HG03097 (cell line): ENCODE measurements around the gene ISYNA1.
"Not testable (repeated sequence)": the region's sequence is repeated elsewhere in the genome, so short reads cannot be mapped to it uniquely, and the experiment has no call there.

Source experiments
- ATAC-seq: cut with Tn5 transposase; IDR thresholded peaks from one replicate; pipeline ENCODE4 v1.9.1; 2021; ENCODE audit not compliant: unreplicated experiment, low FRiP score

ISYNA1 gene

GRCh38 chr19:18421371-18421959, 16.5 kb downstream of the ISYNA1 start:
- ATAC-seq = no peak

- ATAC-seq = no peak
Observed at GRCh38 chr19:18420930-18421329, 17.0 kb downstream of the ISYNA1 start.

- ATAC-seq = peak; percentile 11
Observed at GRCh38 chr19:18419699-18420460, 18.1 kb downstream of the ISYNA1 start.

- peak; percentile 42 for ATAC-seq
Observed at GRCh38 chr19:18419195-18419698, 18.7 kb downstream of the ISYNA1 start, which contains the start of gene SSBP4. TSS of gene SSBP4 (plus strand) at chr19:18419398. CDS start at chr19:18419649, 251 bp downstream.

GRCh38 chr19:18418483-18419194, 19.3 kb downstream of the ISYNA1 start:
- peak; percentile 5 for ATAC-seq

- no peak for ATAC-seq
Observed at GRCh38 chr19:18418029-18418482, 19.9 kb downstream of the ISYNA1 start.

GRCh38 chr19:18417250-18418028, 20.5 kb downstream of the ISYNA1 start:
- no peak for ATAC-seq

GRCh38 chr19:18416778-18417249, 21.1 kb downstream of the ISYNA1 start:
- ATAC-seq = no peak

GRCh38 chr19:18415178-18415867, 22.6 kb downstream of the ISYNA1 start:
- no peak for ATAC-seq

- ATAC-seq = no peak
Observed at GRCh38 chr19:18414504-18415177, 23.3 kb downstream of the ISYNA1 start.

GRCh38 chr19:18412610-18413239, 25.2 kb downstream of the ISYNA1 start:
- no peak for ATAC-seq

- ATAC-seq = peak; percentile 83
Observed at GRCh38 chr19:18408053-18408476, 29.9 kb downstream of the ISYNA1 start.

- ATAC-seq = no peak
Observed at GRCh38 chr19:18406749-18407148, 31.2 kb downstream of the ISYNA1 start.

GRCh38 chr19:18405754-18406153, 32.2 kb downstream of the ISYNA1 start:
- not testable (repeated sequence) for ATAC-seq

- not testable (repeated sequence) for ATAC-seq
Observed at GRCh38 chr19:18402455-18403248, 35.3 kb downstream of the ISYNA1 start.

- no peak for ATAC-seq
Observed at GRCh38 chr19:18401580-18402112, 36.3 kb downstream of the ISYNA1 start.

- no peak for ATAC-seq
Observed at GRCh38 chr19:18399008-18399407, 38.9 kb downstream of the ISYNA1 start.
